OCI-LY1 (cell line): ENCODE data around the gene MAGI1.

Source experiments
- H2AFZ ChIP-seq: fragments of 200-600 bp; sonication (generic), shearing (Covaris generic); 2 replicates; pipeline ENCODE4 v1.6.0; 2014; ENCODE audit warnings: antibody characterized with exemption, mild to moderate bottlenecking, low read length
- H3F3A ChIP-seq: fragments of 200-600 bp; sonication (generic), shearing (Covaris generic); 2 replicates; pipeline ENCODE4 v1.6.0; 2014; ENCODE audit warnings: mild to moderate bottlenecking, antibody characterized with exemption, low read length, moderate library complexity; ENCODE audit not compliant: insufficient read depth
- H3K27ac ChIP-seq: fragments of 200-600 bp; sonication (generic); 2 replicates; pipeline ENCODE4 v1.5.1; 2014; ENCODE audit warnings: low read length, mixed run types, mild to moderate bottlenecking, low read depth; ENCODE audit not compliant: poor library complexity, severe bottlenecking
- H3K27me3 ChIP-seq: fragments of 200-600 bp; sonication (generic); 2 replicates; pipeline ENCODE4 v1.6.0; 2014; ENCODE audit warnings: antibody characterized with exemption, mild to moderate bottlenecking, low read length, moderate library complexity; ENCODE audit not compliant: insufficient read depth
- H3K36me3 ChIP-seq: fragments of 200-600 bp; sonication (generic); 2 replicates; pipeline ENCODE4 v1.6.1; 2014; ENCODE audit warnings: mild to moderate bottlenecking, antibody characterized with exemption, low read length, moderate library complexity, mixed read lengths; ENCODE audit not compliant: insufficient read depth
- H3K4me1 ChIP-seq: fragments of 200-600 bp; sonication (generic); 2 replicates; pipeline ENCODE4 v1.5.1; 2014; ENCODE audit warnings: mild to moderate bottlenecking, low read length, moderate library complexity; ENCODE audit not compliant: insufficient read depth, severe bottlenecking
- H3K4me2 ChIP-seq: fragments of 200-600 bp; sonication (generic), shearing (Covaris generic); 2 replicates; pipeline ENCODE4 v1.6.1; 2014; ENCODE audit warnings: low read length
- H3K4me3 ChIP-seq: fragments of 200-600 bp; sonication (generic); 2 replicates; pipeline ENCODE4 v1.5.1; 2014; ENCODE audit warnings: low read length, low read depth, mild to moderate bottlenecking, mixed read lengths; ENCODE audit not compliant: poor library complexity, severe bottlenecking
- H3K79me2 ChIP-seq: fragments of 200-600 bp; shearing (Covaris generic); 2 replicates; pipeline ENCODE4 v1.6.1; 2016; ENCODE audit warnings: mixed run types, low read length, mixed read lengths; ENCODE audit not compliant: insufficient read depth
- H3K9ac ChIP-seq: fragments of 200-600 bp; sonication (generic), shearing (Covaris generic); 2 replicates; pipeline ENCODE4 v1.6.1; 2014; ENCODE audit warnings: mild to moderate bottlenecking, low read length, mixed read lengths
- H3K9me2 ChIP-seq: fragments of 200-600 bp; sonication (generic), shearing (Covaris generic); 2 replicates; pipeline ENCODE4 v1.6.1; 2014; ENCODE audit warnings: low read depth, mild to moderate bottlenecking, low read length, mixed read lengths
- H3K9me3 ChIP-seq: fragments of 200-600 bp; shearing (Covaris generic); 2 replicates; pipeline ENCODE4 v1.6.1; 2014; ENCODE audit warnings: low read length, mixed read lengths
- H4K20me1 ChIP-seq: fragments of 200-600 bp; sonication (generic), shearing (Covaris generic); 2 replicates; pipeline ENCODE4 v1.6.0; 2016; ENCODE audit warnings: mild to moderate bottlenecking, low read length; ENCODE audit not compliant: insufficient read depth
- EZH2 ChIP-seq: fragments of 200-600 bp; sonication (generic), shearing (Covaris generic); IDR thresholded peaks from 2 replicates; pipeline ENCODE4 v1.8.0; 2017; ENCODE audit warnings: borderline replicate concordance, mixed run types, mild to moderate bottlenecking, antibody characterized with exemption, low read length, moderate library complexity, mixed read lengths
- TF ChIP-seq, protein P1 (sequence below): fragments of 200-600 bp; sonication (generic), shearing (Covaris generic); IDR thresholded peaks from 2 replicates; pipeline ENCODE4 v1.5.1; 2017; ENCODE audit warnings: mild to moderate bottlenecking, antibody characterized with exemption, low read length, moderate library complexity, mixed read lengths

The MAGI1 gene

DNA sequence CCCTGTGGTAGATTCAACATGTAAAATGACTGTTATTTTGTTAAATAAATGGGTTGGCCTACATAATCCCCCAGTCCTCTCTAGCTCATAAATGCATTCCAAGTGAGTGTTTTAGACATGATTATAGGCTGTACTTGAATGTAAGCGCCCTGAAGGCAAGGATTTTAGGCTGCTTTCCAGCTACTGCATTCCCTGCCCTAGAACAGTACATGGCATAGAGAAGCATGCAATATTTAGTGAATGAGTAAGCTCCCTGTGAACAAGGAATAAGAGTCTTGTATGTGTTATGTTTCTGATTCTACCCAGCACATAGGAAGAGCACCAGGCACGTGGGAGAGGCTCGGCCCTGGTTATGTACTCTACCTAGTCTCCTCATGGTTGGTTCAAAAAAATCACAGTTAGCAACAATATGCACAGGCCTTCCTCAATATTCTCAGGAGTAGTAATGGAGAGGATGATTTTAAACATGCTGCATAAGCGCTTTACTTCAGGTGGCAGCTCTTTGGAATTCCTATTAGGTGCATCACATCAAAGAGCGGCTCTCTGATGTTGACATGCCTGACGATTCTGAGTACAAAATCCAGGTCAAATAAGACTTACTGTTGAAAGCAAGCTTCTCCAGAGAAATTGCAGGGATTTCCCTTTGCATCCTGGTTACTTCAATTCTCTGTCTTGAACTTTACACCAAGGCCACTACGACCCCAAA lies 456.6 kb downstream of the MAGI1 start:
- H3K9me2 ChIP-seq: no peaks in the 10 kb centered on the region
- no peaks in the 10 kb centered on the region for H3K27me3 ChIP-seq
- no peak overlapping the region for H3K4me3 ChIP-seq
- H3F3A ChIP-seq: no peaks in the 10 kb centered on the region
- no peaks in the 10 kb centered on the region for H3K4me1 ChIP-seq
- no peak overlapping the region for H2AFZ ChIP-seq
- H3K79me2 ChIP-seq: no peaks in the 10 kb centered on the region
- H3K9ac ChIP-seq: no peak overlapping the region
- no peaks in the 10 kb centered on the region for H3K36me3 ChIP-seq
- no peaks in the 10 kb centered on the region for H3K9me3 ChIP-seq
- H3K27ac ChIP-seq: no peak overlapping the region
- no peak overlapping the region for H3K4me2 ChIP-seq
- H4K20me1 ChIP-seq: no peaks in the 10 kb centered on the region
- TF ChIP-seq, protein P1, sequence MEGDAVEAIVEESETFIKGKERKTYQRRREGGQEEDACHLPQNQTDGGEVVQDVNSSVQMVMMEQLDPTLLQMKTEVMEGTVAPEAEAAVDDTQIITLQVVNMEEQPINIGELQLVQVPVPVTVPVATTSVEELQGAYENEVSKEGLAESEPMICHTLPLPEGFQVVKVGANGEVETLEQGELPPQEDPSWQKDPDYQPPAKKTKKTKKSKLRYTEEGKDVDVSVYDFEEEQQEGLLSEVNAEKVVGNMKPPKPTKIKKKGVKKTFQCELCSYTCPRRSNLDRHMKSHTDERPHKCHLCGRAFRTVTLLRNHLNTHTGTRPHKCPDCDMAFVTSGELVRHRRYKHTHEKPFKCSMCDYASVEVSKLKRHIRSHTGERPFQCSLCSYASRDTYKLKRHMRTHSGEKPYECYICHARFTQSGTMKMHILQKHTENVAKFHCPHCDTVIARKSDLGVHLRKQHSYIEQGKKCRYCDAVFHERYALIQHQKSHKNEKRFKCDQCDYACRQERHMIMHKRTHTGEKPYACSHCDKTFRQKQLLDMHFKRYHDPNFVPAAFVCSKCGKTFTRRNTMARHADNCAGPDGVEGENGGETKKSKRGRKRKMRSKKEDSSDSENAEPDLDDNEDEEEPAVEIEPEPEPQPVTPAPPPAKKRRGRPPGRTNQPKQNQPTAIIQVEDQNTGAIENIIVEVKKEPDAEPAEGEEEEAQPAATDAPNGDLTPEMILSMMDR: no peak
- no peak for TF ChIP-seq EZH2

DNA sequence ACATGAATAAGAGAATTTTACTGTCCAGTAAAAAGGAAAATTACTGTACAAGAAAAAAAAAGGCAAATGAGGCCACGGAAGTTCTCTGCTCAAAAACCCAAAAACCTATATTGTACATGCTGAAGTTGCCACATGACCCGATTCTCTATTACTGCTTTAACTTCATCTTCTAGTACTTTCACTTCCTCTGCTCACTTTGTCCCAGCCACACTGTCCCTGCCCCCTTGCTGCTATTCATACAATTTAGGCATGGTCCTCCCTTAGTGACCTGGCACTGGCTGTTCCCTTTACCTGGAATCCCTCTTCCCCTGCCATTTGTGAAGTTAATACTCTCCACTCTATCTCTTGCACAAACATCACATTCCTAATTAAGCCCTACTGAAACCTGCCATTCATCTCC lies 457.4 kb downstream of the MAGI1 start:
- no peak for TF ChIP-seq EZH2
- TF ChIP-seq, protein P1: no peak
- H3K4me3 ChIP-seq: no peak overlapping the region
- no peaks in the 10 kb centered on the region for H3K9me3 ChIP-seq
- no peaks in the 10 kb centered on the region for H3K9me2 ChIP-seq
- H4K20me1 ChIP-seq: no peaks in the 10 kb centered on the region
- H3F3A ChIP-seq: no peaks in the 10 kb centered on the region
- H2AFZ ChIP-seq: no peak overlapping the region
- H3K79me2 ChIP-seq: no peaks in the 10 kb centered on the region
- no peaks in the 10 kb centered on the region for H3K36me3 ChIP-seq
- no peaks in the 10 kb centered on the region for H3K4me1 ChIP-seq
- H3K4me2 ChIP-seq: no peak overlapping the region
- no peak overlapping the region for H3K9ac ChIP-seq
- no peaks in the 10 kb centered on the region for H3K27me3 ChIP-seq
- no peak overlapping the region for H3K27ac ChIP-seq

DNA sequence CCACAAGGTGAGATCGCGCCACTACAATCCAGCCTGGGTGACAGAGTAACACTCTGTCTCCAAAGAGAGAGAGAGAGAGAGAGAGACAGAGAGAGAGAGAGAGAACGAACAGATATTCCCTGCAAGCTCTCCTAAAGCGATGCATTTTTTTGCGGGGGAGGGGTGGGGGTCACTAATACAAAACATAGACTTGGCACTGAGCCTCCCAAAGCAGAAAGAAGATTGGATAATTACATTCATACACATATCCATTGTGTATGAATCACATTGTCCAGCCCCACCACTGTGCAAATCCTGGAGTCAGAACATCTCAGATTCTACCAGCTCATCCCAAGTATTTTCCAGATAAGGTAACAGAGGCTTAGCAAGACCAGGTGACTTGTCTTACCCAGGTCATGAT lies 459.9 kb downstream of the MAGI1 start:
- H3K4me3 ChIP-seq: no peak overlapping the region
- no peaks in the 10 kb centered on the region for H3K4me1 ChIP-seq
- no peak for TF ChIP-seq EZH2
- TF ChIP-seq, protein P1: no peak
- H3K9me3 ChIP-seq: no peaks in the 10 kb centered on the region
- H3K9ac ChIP-seq: no peak overlapping the region
- H3K27me3 ChIP-seq: no peaks in the 10 kb centered on the region
- H3K9me2 ChIP-seq: no peaks in the 10 kb centered on the region
- no peak overlapping the region for H3K4me2 ChIP-seq
- H3K27ac ChIP-seq: no peak overlapping the region
- no peaks in the 10 kb centered on the region for H3K79me2 ChIP-seq
- no peak overlapping the region for H2AFZ ChIP-seq
- no peaks in the 10 kb centered on the region for H3F3A ChIP-seq
- H3K36me3 ChIP-seq: no peaks in the 10 kb centered on the region
- no peaks in the 10 kb centered on the region for H4K20me1 ChIP-seq
